ENCODE results near the gene OSBPL1A.

GRCh38 chr18:24300703-24301102 is 96.9 kb downstream of the OSBPL1A start:
- no peak for TF ChIP-seq CTCF (IDR thresholded peaks at IDR 0.05)
- no peak for TF ChIP-seq ZFX (IDR thresholded peaks at IDR 0.05; ENCODE audit: borderline replicate concordance)

All from 22Rv1 (cell line).